ENCODE data around the gene ANKH.

- TF ChIP-seq CTCF (conservative IDR thresholded peaks at IDR 0.05 in 1 of 2, IDR thresholded peaks at IDR 0.05 in 1 of 2; ENCODE audit: extremely low read depth in 1 of 2, insufficient read depth in 1 of 2, low read depth in 1 of 2, low read length in 2 of 2) (no peak), EZH2 (IDR thresholded peaks at IDR 0.05; ENCODE audit: borderline replicate concordance, low read length) (no peak)
These were observed 35.0 kb upstream of the ANKH start for GRCh38 chr5:14906628-14907027.
